OCI-LY1 (cell line): ENCODE measurements around the gene LRRC8B.

Experiments used
- H2AFZ ChIP-seq: fragments of 200-600 bp; sonication (generic), shearing (Covaris generic); 2 replicates; pipeline ENCODE4 v1.6.0; 2014; ENCODE audit warnings: antibody characterized with exemption, mild to moderate bottlenecking, low read length
- H3F3A ChIP-seq: fragments of 200-600 bp; sonication (generic), shearing (Covaris generic); 2 replicates; pipeline ENCODE4 v1.6.0; 2014; ENCODE audit warnings: mild to moderate bottlenecking, antibody characterized with exemption, low read length, moderate library complexity; ENCODE audit not compliant: insufficient read depth
- H3K27ac ChIP-seq: fragments of 200-600 bp; sonication (generic); 2 replicates; pipeline ENCODE4 v1.5.1; 2014; ENCODE audit warnings: low read length, mixed run types, mild to moderate bottlenecking, low read depth; ENCODE audit not compliant: poor library complexity, severe bottlenecking
- H3K27me3 ChIP-seq: fragments of 200-600 bp; sonication (generic); 2 replicates; pipeline ENCODE4 v1.6.0; 2014; ENCODE audit warnings: antibody characterized with exemption, mild to moderate bottlenecking, low read length, moderate library complexity; ENCODE audit not compliant: insufficient read depth
- H3K36me3 ChIP-seq: fragments of 200-600 bp; sonication (generic); 2 replicates; pipeline ENCODE4 v1.6.1; 2014; ENCODE audit warnings: mild to moderate bottlenecking, antibody characterized with exemption, low read length, moderate library complexity, mixed read lengths; ENCODE audit not compliant: insufficient read depth
- H3K4me1 ChIP-seq: fragments of 200-600 bp; sonication (generic); 2 replicates; pipeline ENCODE4 v1.5.1; 2014; ENCODE audit warnings: mild to moderate bottlenecking, low read length, moderate library complexity; ENCODE audit not compliant: insufficient read depth, severe bottlenecking
- H3K4me2 ChIP-seq: fragments of 200-600 bp; sonication (generic), shearing (Covaris generic); 2 replicates; pipeline ENCODE4 v1.6.1; 2014; ENCODE audit warnings: low read length
- H3K4me3 ChIP-seq: fragments of 200-600 bp; sonication (generic); 2 replicates; pipeline ENCODE4 v1.5.1; 2014; ENCODE audit warnings: low read length, low read depth, mild to moderate bottlenecking, mixed read lengths; ENCODE audit not compliant: poor library complexity, severe bottlenecking
- H3K79me2 ChIP-seq: fragments of 200-600 bp; shearing (Covaris generic); 2 replicates; pipeline ENCODE4 v1.6.1; 2016; ENCODE audit warnings: mixed run types, low read length, mixed read lengths; ENCODE audit not compliant: insufficient read depth
- H3K9ac ChIP-seq: fragments of 200-600 bp; sonication (generic), shearing (Covaris generic); 2 replicates; pipeline ENCODE4 v1.6.1; 2014; ENCODE audit warnings: mild to moderate bottlenecking, low read length, mixed read lengths
- H3K9me2 ChIP-seq: fragments of 200-600 bp; sonication (generic), shearing (Covaris generic); 2 replicates; pipeline ENCODE4 v1.6.1; 2014; ENCODE audit warnings: low read depth, mild to moderate bottlenecking, low read length, mixed read lengths
- H3K9me3 ChIP-seq: fragments of 200-600 bp; shearing (Covaris generic); 2 replicates; pipeline ENCODE4 v1.6.1; 2014; ENCODE audit warnings: low read length, mixed read lengths
- H4K20me1 ChIP-seq: fragments of 200-600 bp; sonication (generic), shearing (Covaris generic); 2 replicates; pipeline ENCODE4 v1.6.0; 2016; ENCODE audit warnings: mild to moderate bottlenecking, low read length; ENCODE audit not compliant: insufficient read depth
- EZH2 ChIP-seq: fragments of 200-600 bp; sonication (generic), shearing (Covaris generic); IDR thresholded peaks from 2 replicates; pipeline ENCODE4 v1.8.0; 2017; ENCODE audit warnings: borderline replicate concordance, mixed run types, mild to moderate bottlenecking, antibody characterized with exemption, low read length, moderate library complexity, mixed read lengths
- TF ChIP-seq, protein P1 (sequence below): fragments of 200-600 bp; sonication (generic), shearing (Covaris generic); IDR thresholded peaks from 2 replicates; pipeline ENCODE4 v1.5.1; 2017; ENCODE audit warnings: mild to moderate bottlenecking, antibody characterized with exemption, low read length, moderate library complexity, mixed read lengths

The LRRC8B gene

DNA sequence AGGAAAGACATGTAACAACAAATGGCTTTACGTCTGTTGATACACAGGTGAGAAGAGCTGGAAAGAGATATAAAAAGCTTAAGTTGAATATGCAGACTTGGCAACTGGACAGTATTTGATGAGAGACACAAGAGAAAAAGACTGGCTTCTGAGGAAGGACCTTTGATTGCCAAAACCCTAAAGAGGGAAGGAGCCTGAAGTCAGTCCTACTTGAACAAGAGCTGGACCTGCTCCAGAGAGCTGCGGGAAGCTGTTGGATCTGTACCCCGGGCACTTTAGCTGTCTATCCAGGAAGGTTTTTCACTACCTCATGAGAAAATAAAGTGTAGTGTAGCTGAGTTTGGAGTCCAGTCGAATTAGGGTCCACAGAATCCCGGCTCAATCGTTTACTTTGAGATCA is 25.3 kb upstream of the LRRC8B start:
- no peaks in the 10 kb centered on the region for H3K79me2 ChIP-seq
- no peaks in the 10 kb centered on the region for H3K9me3 ChIP-seq
- no peak overlapping the region for H3K9ac ChIP-seq
- no peak overlapping the region for H2AFZ ChIP-seq
- no peaks in the 10 kb centered on the region for H3F3A ChIP-seq
- H3K4me1 ChIP-seq, result no peaks in the 10 kb centered on the region
- no peaks in the 10 kb centered on the region for H3K9me2 ChIP-seq
- H3K27ac ChIP-seq, result no peak overlapping the region
- H3K27me3 ChIP-seq, result no peaks in the 10 kb centered on the region
- H3K36me3 ChIP-seq, result no peaks in the 10 kb centered on the region
- no peak for TF ChIP-seq EZH2
- TF ChIP-seq, protein P1, sequence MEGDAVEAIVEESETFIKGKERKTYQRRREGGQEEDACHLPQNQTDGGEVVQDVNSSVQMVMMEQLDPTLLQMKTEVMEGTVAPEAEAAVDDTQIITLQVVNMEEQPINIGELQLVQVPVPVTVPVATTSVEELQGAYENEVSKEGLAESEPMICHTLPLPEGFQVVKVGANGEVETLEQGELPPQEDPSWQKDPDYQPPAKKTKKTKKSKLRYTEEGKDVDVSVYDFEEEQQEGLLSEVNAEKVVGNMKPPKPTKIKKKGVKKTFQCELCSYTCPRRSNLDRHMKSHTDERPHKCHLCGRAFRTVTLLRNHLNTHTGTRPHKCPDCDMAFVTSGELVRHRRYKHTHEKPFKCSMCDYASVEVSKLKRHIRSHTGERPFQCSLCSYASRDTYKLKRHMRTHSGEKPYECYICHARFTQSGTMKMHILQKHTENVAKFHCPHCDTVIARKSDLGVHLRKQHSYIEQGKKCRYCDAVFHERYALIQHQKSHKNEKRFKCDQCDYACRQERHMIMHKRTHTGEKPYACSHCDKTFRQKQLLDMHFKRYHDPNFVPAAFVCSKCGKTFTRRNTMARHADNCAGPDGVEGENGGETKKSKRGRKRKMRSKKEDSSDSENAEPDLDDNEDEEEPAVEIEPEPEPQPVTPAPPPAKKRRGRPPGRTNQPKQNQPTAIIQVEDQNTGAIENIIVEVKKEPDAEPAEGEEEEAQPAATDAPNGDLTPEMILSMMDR, result no peak
- no peak overlapping the region for H3K4me3 ChIP-seq
- no peak overlapping the region for H3K4me2 ChIP-seq
- no peaks in the 10 kb centered on the region for H4K20me1 ChIP-seq

DNA sequence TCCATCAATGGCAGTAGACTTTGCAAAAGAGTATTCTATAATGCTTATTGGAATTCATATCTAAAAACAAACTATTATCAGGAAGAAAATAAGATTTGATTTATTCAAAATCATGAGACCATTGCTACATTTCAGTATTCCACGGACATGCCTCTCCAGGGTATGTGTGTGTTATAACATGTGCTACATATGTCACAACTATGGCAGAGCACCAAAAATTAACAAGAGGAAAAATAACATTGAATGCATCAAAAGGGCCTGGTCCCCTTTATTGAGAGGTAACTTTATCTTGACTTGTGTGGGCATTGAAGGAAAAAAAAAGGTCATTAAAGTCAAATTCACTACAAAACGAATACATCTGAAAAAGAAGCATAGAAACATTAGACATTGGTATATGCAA is 22.6 kb upstream of the LRRC8B start:
- Histone ChIP-seq H3K36me3 (no peaks in the 10 kb centered on the region), H3K4me1 (no peaks in the 10 kb centered on the region), H2AFZ (no peak overlapping the region), H3K27me3 (no peaks in the 10 kb centered on the region), H3K79me2 (no peaks in the 10 kb centered on the region), H3K9me3 (no peaks in the 10 kb centered on the region), H3K27ac (no peak overlapping the region), H3K4me3 (no peak overlapping the region), H3K9me2 (no peaks in the 10 kb centered on the region), H3K9ac (no peak overlapping the region), H4K20me1 (no peaks in the 10 kb centered on the region), H3K4me2 (no peak overlapping the region), H3F3A (no peaks in the 10 kb centered on the region)
- no peak for TF ChIP-seq EZH2
- TF ChIP-seq, protein P1, result no peak

DNA sequence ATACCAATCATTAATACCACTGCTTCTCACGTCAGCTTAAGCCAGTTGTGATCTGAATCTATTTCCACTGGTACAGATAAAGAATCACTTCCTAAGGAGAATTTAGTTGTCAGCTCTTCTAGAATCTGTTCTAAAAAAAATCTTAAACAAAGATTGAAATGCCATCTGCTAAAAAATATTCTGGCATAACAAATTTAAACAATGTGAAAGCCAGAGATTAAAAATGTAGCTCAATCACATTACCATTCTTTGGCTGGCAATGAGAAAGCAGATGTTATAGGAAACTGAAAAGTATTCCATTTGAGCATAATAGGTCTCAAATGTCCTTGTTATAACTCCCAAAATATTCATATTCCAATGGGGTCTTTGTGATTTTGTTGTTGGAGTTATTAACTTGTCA is 21.7 kb upstream of the LRRC8B start:
- H3K4me3 ChIP-seq, result no peak overlapping the region
- TF ChIP-seq, protein P1, result no peak
- no peak for TF ChIP-seq EZH2
- H3K9me2 ChIP-seq, result no peaks in the 10 kb centered on the region
- no peaks in the 10 kb centered on the region for H3K4me1 ChIP-seq
- peaks cover 2% of the 10 kb centered on the region for H3K9me3 ChIP-seq
- H3K27ac ChIP-seq, result no peak overlapping the region
- H3F3A ChIP-seq, result no peaks in the 10 kb centered on the region
- no peak overlapping the region for H2AFZ ChIP-seq
- H3K4me2 ChIP-seq, result no peak overlapping the region
- H3K9ac ChIP-seq, result no peak overlapping the region
- no peaks in the 10 kb centered on the region for H3K27me3 ChIP-seq
- H4K20me1 ChIP-seq, result no peaks in the 10 kb centered on the region
- H3K79me2 ChIP-seq, result no peaks in the 10 kb centered on the region
- H3K36me3 ChIP-seq, result no peaks in the 10 kb centered on the region
